Amniotic stem cell (primary cell): ENCODE results near the gene AMZ2.
A peak's percentile ranks its signal among the peaks of the same experiment; 100 is the strongest.
"Not testable (repeated sequence)": the region's sequence is repeated elsewhere in the genome, so short reads cannot be mapped to it uniquely, and the experiment has no call there.

Experiments
- DNase-seq: peaks from one replicate; lab custom pipeline; 2025; lab: John Stamatoyannopoulos, UW

Gene AMZ2

GRCh38 chr17:68249354-68249765 is 1.5 kb downstream of the AMZ2 start:
- DNase-seq, result no peak

GRCh38 chr17:68253426-68253825 is 5.6 kb downstream of the AMZ2 start:
- DNase-seq, result not testable (repeated sequence)

- no peak for DNase-seq
Observed at GRCh38 chr17:68255151-68255550, 7.3 kb downstream of the AMZ2 start.

- DNase-seq, result no peak
Observed at GRCh38 chr17:68255731-68256538, 8.1 kb downstream of the AMZ2 start.

- not testable (repeated sequence) for DNase-seq
Observed at GRCh38 chr17:68256701-68257100, 8.9 kb downstream of the AMZ2 start.

- no peak for DNase-seq
Observed at GRCh38 chr17:68257934-68258333, 10.1 kb downstream of the AMZ2 start.

- peak; percentile 8 for DNase-seq
Observed at GRCh38 chr17:68258890-68259647, 11.2 kb downstream of the AMZ2 start.

- DNase-seq, result not testable (repeated sequence)
Observed at GRCh38 chr17:68259648-68259951, 11.8 kb downstream of the AMZ2 start.

- DNase-seq, result no peak
Observed at GRCh38 chr17:68260051-68260762, 12.4 kb downstream of the AMZ2 start.

- DNase-seq, result not testable (repeated sequence)
Observed at GRCh38 chr17:68262467-68262866, 14.6 kb downstream of the AMZ2 start.

- not testable (repeated sequence) for DNase-seq
Observed at GRCh38 chr17:68263101-68263681, 15.3 kb downstream of the AMZ2 start.

- not testable (repeated sequence) for DNase-seq
Observed at GRCh38 chr17:68265833-68266232, 18.0 kb downstream of the AMZ2 start.

- no peak for DNase-seq
Observed at GRCh38 chr17:68273722-68274121, 25.9 kb downstream of the AMZ2 start.

GRCh38 chr17:68276339-68276738 is 28.5 kb downstream of the AMZ2 start:
- DNase-seq, result not testable (repeated sequence)

- no peak for DNase-seq
Observed at GRCh38 chr17:68277807-68278206, 30.0 kb downstream of the AMZ2 start.

GRCh38 chr17:68281965-68282364 is 34.1 kb downstream of the AMZ2 start:
- DNase-seq, result not testable (repeated sequence)

GRCh38 chr17:68288375-68288774 is 40.5 kb downstream of the AMZ2 start:
- no peak for DNase-seq

- no peak for DNase-seq
Observed at GRCh38 chr17:68288804-68289203, 41.0 kb downstream of the AMZ2 start.

GRCh38 chr17:68289473-68289872 is 41.6 kb downstream of the AMZ2 start:
- DNase-seq, result no peak

GRCh38 chr17:68289936-68290267 is 42.1 kb downstream of the AMZ2 start:
- no peak for DNase-seq

GRCh38 chr17:68290268-68290954 is 42.6 kb downstream of the AMZ2 start:
- no peak for DNase-seq
